T follicular helper cell (primary cell): ENCODE data around the gene MIPOL1.
"Not testable (repeated sequence)": the region's sequence is repeated elsewhere in the genome, so short reads cannot be mapped to it uniquely, and the experiment has no call there.

Experiments
- DNase-seq: peaks from one replicate; pipeline ENCODE4 v3.0.0-alpha.2; 2020; ENCODE audit warnings: low read depth

The MIPOL1 gene

GRCh38 chr14:37284760-37285159, 87.0 kb downstream of the MIPOL1 start:
- DNase-seq, result no peak

GRCh38 chr14:37285220-37285619, 87.5 kb downstream of the MIPOL1 start:
- DNase-seq, result no peak

- no peak for DNase-seq
Measured at GRCh38 chr14:37289688-37290087, 92.0 kb downstream of the MIPOL1 start.

- not testable (repeated sequence) for DNase-seq
Measured at GRCh38 chr14:37295262-37295661, 97.5 kb downstream of the MIPOL1 start.

GRCh38 chr14:37311252-37311651, 113.5 kb downstream of the MIPOL1 start:
- no peak for DNase-seq

- DNase-seq, result no peak
Measured at GRCh38 chr14:37318938-37319337, 121.2 kb downstream of the MIPOL1 start.

GRCh38 chr14:37320106-37320505, 122.4 kb downstream of the MIPOL1 start:
- no peak for DNase-seq

GRCh38 chr14:37325332-37325731, 127.6 kb downstream of the MIPOL1 start:
- no peak for DNase-seq

GRCh38 chr14:37326434-37326833, 128.7 kb downstream of the MIPOL1 start:
- no peak for DNase-seq

GRCh38 chr14:37327933-37328332, 130.2 kb downstream of the MIPOL1 start:
- DNase-seq, result not testable (repeated sequence)

GRCh38 chr14:37328673-37329072, 130.9 kb downstream of the MIPOL1 start:
- DNase-seq, result no peak

- no peak for DNase-seq
Measured at GRCh38 chr14:37329189-37330001, 131.7 kb downstream of the MIPOL1 start.

GRCh38 chr14:37330910-37331309, 133.2 kb downstream of the MIPOL1 start:
- DNase-seq, result no peak

GRCh38 chr14:37340353-37340752, 142.6 kb downstream of the MIPOL1 start:
- no peak for DNase-seq

GRCh38 chr14:37343307-37344094, 145.8 kb downstream of the MIPOL1 start:
- DNase-seq, result no peak

- no peak for DNase-seq
Measured at GRCh38 chr14:37363661-37364060, 165.9 kb downstream of the MIPOL1 start.

- no peak for DNase-seq
Measured at GRCh38 chr14:37369425-37369824, 171.7 kb downstream of the MIPOL1 start.

- no peak for DNase-seq
Measured at GRCh38 chr14:37375566-37375965, 177.8 kb downstream of the MIPOL1 start.

- no peak for DNase-seq
Measured at GRCh38 chr14:37376944-37377609, 179.3 kb downstream of the MIPOL1 start.

GRCh38 chr14:37384870-37385596, 187.3 kb downstream of the MIPOL1 start:
- no peak for DNase-seq

- DNase-seq, result not testable (repeated sequence)
Measured at GRCh38 chr14:37397157-37397940, 199.6 kb downstream of the MIPOL1 start.
